IMR-90 (cell line): ENCODE measurements around the gene ZNF423.

Experiments used
- BHLHE40 ChIP-seq: fragments of 150-350 bp; IDR thresholded peaks from 2 replicates; pipeline ENCODE4 v1.6.1; 2016; ENCODE audit warnings: mild to moderate bottlenecking, low read depth, low read length
- CEBPB ChIP-seq: IDR thresholded peaks from 2 replicates; pipeline ENCODE4 v1.6.1; 2012; ENCODE audit warnings: low read depth, low read length, improper control_type of control experiment
- CHD1 ChIP-seq: IDR thresholded peaks from 2 replicates; pipeline ENCODE4 v1.6.1; 2012; ENCODE audit warnings: low read depth, low read length, improper control_type of control experiment
- CTCF ChIP-seq: conservative IDR thresholded peaks from 2 replicates; pipeline ENCODE4 v1.5.1; 2012; ENCODE audit warnings: mild to moderate bottlenecking, low read depth, low read length, improper control_type of control experiment
- FOS ChIP-seq: fragments of 150-350 bp; IDR thresholded peaks from 2 replicates; pipeline ENCODE4 v1.6.1; 2016; ENCODE audit warnings: low read depth, low read length
- MAFK ChIP-seq: IDR thresholded peaks from 2 replicates; pipeline ENCODE4 v1.6.1; 2012; ENCODE audit warnings: low read depth, low read length, improper control_type of control experiment
- MAZ ChIP-seq: IDR thresholded peaks from 2 replicates; pipeline ENCODE4 v1.6.1; 2012; ENCODE audit warnings: low read depth, mild to moderate bottlenecking, low read length, improper control_type of control experiment, moderate library complexity, borderline replicate concordance
- NFE2L2 ChIP-seq: fragments of 150-350 bp; IDR thresholded peaks from 2 replicates; pipeline ENCODE4 v1.6.1; 2016; ENCODE audit warnings: low read depth, mild to moderate bottlenecking, low read length
- POLR2A ChIP-seq: IDR thresholded peaks from 2 replicates; pipeline ENCODE4 v1.6.1; 2012; ENCODE audit warnings: mild to moderate bottlenecking, low read depth, low read length
- RAD21 ChIP-seq: IDR thresholded peaks from 2 replicates; pipeline ENCODE4 v1.6.1; 2012; ENCODE audit warnings: low read length, improper control_type of control experiment
- RCOR1 ChIP-seq: IDR thresholded peaks from 2 replicates; pipeline ENCODE4 v1.6.1; 2012; ENCODE audit warnings: mild to moderate bottlenecking, low read length, improper control_type of control experiment; ENCODE audit not compliant: insufficient replicate concordance
- RFX5 ChIP-seq: IDR thresholded peaks from 2 replicates; pipeline ENCODE4 v1.8.0; 2012; ENCODE audit warnings: low read depth, mild to moderate bottlenecking, low read length, moderate library complexity
- SMC3 ChIP-seq: fragments of 150-350 bp; IDR thresholded peaks from 2 replicates; pipeline ENCODE4 v1.6.1; 2016; ENCODE audit warnings: low read depth, mild to moderate bottlenecking, antibody characterized with exemption, low read length, moderate library complexity
- USF2 ChIP-seq: fragments of 150-350 bp; IDR thresholded peaks from 2 replicates; pipeline ENCODE4 v1.6.1; 2017; ENCODE audit warnings: mild to moderate bottlenecking, antibody characterized with exemption, low read length, low read depth

- TF ChIP-seq CTCF: no peak
- TF ChIP-seq FOS: no peak
- TF ChIP-seq POLR2A: no peak
- no peak for TF ChIP-seq USF2
- no peak for TF ChIP-seq RAD21
- TF ChIP-seq BHLHE40: no peak
- TF ChIP-seq RFX5: no peak
- TF ChIP-seq CHD1: no peak
- TF ChIP-seq MAZ: no peak
- no peak for TF ChIP-seq RCOR1
- TF ChIP-seq SMC3: no peak
- TF ChIP-seq MAFK: no peak
- no peak for TF ChIP-seq CEBPB
- TF ChIP-seq NFE2L2: no peak
Measured at GRCh38 chr16:49780433-49780832, 75.5 kb downstream of the ZNF423 start.
